Heart left ventricle (tissue), 16 donors: ENCODE measurements around the gene PRSS57. TPM values are rescaled to one million over a fixed set of nuclear protein-coding genes. Genes with fewer than 3 reads are reported as not detected.

Experiments
- ATAC-seq, 4 donors: fragments of 200-7000 bp; cut with Tn5 transposase; one replicate each; pipeline ENCODE4 v1.9.1; 2020 to 2022; ENCODE audit warnings: moderate library complexity in 4 of 4, mild to moderate bottlenecking in 3 of 4, moderate number of reproducible peaks in 1 of 4
- DNase-seq, 5 donors: peaks; one replicate each; pipeline ENCODE4 v3.0.0-alpha.2; 2020
- H3K27ac ChIP-seq, 12 donors: fragments of 200-600 bp; sonication (generic) in 4 of 12; one replicate each; pipeline versions ENCODE4 v1.5.0 to v1.8.0; 2016 to 2022; ENCODE audit warnings: mild to moderate bottlenecking in 2 of 12
- H3K27me3 ChIP-seq, 9 donors: fragments of 200-600 bp; sonication (generic) in 2 of 9; one replicate each; pipeline versions ENCODE4 v1.5.1 to v1.8.0; 2016 to 2022; ENCODE audit warnings: mild to moderate bottlenecking in 3 of 9
- H3K36me3 ChIP-seq, 9 donors: fragments of 200-600 bp; sonication (generic) in 2 of 9; one replicate each; pipeline versions ENCODE4 v1.5.0 to v1.8.0; 2018 to 2022; ENCODE audit warnings: mild to moderate bottlenecking in 2 of 9
- H3K4me1 ChIP-seq, 12 donors: fragments of 200-600 bp; sonication (generic) in 4 of 12; one replicate each; pipeline versions ENCODE4 v1.5.0 to v1.8.0; 2016 to 2022; ENCODE audit warnings: mild to moderate bottlenecking in 3 of 12
- H3K4me3 ChIP-seq, 12 donors: fragments of 200-600 bp; sonication (generic) in 4 of 12; one replicate each; pipeline versions ENCODE4 v1.5.0 to v1.8.0; 2017 to 2022; ENCODE audit warnings: mild to moderate bottlenecking in 9 of 12, moderate library complexity in 4 of 12
- H3K9me3 ChIP-seq, 12 donors: fragments of 200-600 bp; sonication (generic) in 4 of 12; one replicate each; pipeline versions ENCODE4 v1.5.0 to v1.8.0; 2016 to 2022; ENCODE audit warnings: mild to moderate bottlenecking in 1 of 12
- POLR2A ChIP-seq, 2 donors: fragments of 450-650 bp; IDR thresholded peaks; one replicate each; pipeline ENCODE4 v1.6.1; 2017; ENCODE audit warnings: antibody characterized with exemption in 2 of 2, mild to moderate bottlenecking in 2 of 2, moderate library complexity in 2 of 2
- WGBS, 4 donors: extraction: QIAGEN DNeasy Blood & Tissue Kit in 2 of 4; methylation state at CpG; one replicate each; pipeline versions ENCODE4 v1.1.5 to v1.1.7; 2013 to 2018; 5-methylcytosine and 5-hydroxymethylcytosine counted together
- intact Hi-C, 10 donors: fragments of 100-400 bp; cut with DNase I; formaldehyde crosslinking; loops; one replicate each; pipeline versions ENCODE4 v1.11.1 to v1.14.2; 2022
- polyA plus RNA-seq, 2 donors: library from polyadenylated mRNA; stranded (reverse); fragments of 200-250 nt; gene quantifications; one replicate each; pipeline ENCODE4 v1.2.3, GENCODE V29; 2013
- total RNA-seq, 9 donors: library from RNA; depleted of rRNA in 2 of 9; stranded (reverse); fragments of >200 nt in 2 of 9; fragmentation: NEBNext Ultra II Directional in 3 of 9; extraction: Animal tissue kit (Norgen Biotek cat#: 25700) in 3 of 9; gene quantifications; one replicate each; pipeline versions ENCODE4 v1.1.0 to v1.2.4, GENCODE V29; 2016 to 2023
- TF ChIP-seq, protein P1 (sequence below), 12 donors: fragments of 200-600 bp; sonication (generic) in 4 of 12; IDR thresholded peaks; one replicate each; pipeline versions ENCODE4 v1.5.0 to v1.8.0; 2018 to 2022; ENCODE audit warnings: antibody characterized with exemption in 12 of 12, mild to moderate bottlenecking in 5 of 12
- donor health status: ischemic (EF 13 %, LVEDD 7.1; RV severe dilation, severe dysfunction).
- donor health status: healthy with polysubstance abuse.
- donor health status: DM: no; HTN: yes; CAD: no.
- donor health status: DM: no; HTN: no; CAD: no.
- donor health status: ischemic (EF 25% LVEDD 6.9; RV normal size, moderate dysfunction).
- donor health status: ischemic (EF 25% LVEDD 5.7; RV mildly dilated, moderate dysfunction).
- donor health status: healthy.
- donor health status: DM: yes; HTN: yes; CAD: no.
- donor health status: ischemic (EF 35%, LVEDD 5.7; RV mildly dilated, moderate dysfunction).
- donor health status: nonischemic (EF 11% LVEDD 7.7; RV severe dilation, severe dysfunction).
- donor health status: DM: yes; HTN: yes; CAD: no.
- donor health status: PGD.
- donor health status: ischemic (EF 29% LVEDD 5.4; RV normal size, mild dysfunction).
- donor health status: nonischemic (EF 23%, LVEDD 6.1; RV moderate dilation, normal function).

Gene PRSS57
- total and polyA plus RNA-seq, 11 donors: not detected

DNA sequence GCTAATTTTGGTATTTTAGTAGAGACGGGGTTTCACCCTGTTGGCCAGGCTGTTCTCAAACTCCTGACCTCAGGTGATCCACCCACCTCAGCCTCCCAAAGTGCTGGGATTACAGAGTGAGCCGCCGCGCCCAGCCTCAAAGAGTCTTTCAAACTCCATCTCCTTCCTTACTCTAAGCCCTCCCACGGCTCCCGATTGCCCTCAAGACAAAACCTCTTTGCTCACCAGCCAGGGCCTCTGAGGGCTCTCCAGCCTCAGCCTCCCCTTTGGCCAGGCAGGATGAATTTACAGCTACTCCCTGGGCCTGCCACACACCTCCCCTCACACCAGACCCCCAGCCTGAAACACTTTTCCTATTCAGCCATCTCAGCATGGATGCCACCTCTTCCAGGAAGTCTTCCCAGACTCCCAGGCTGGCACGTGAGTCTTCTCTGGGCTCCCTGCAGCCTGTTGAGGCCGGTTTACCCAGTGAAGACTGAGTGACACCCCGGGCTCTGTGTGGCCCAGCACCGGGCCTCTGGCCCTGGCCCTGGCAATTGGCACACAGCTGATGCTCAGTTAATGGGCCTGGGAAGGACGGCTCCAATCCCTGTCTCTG lies 7.6 kb downstream of the PRSS57 start:
- TF ChIP-seq, protein P1, sequence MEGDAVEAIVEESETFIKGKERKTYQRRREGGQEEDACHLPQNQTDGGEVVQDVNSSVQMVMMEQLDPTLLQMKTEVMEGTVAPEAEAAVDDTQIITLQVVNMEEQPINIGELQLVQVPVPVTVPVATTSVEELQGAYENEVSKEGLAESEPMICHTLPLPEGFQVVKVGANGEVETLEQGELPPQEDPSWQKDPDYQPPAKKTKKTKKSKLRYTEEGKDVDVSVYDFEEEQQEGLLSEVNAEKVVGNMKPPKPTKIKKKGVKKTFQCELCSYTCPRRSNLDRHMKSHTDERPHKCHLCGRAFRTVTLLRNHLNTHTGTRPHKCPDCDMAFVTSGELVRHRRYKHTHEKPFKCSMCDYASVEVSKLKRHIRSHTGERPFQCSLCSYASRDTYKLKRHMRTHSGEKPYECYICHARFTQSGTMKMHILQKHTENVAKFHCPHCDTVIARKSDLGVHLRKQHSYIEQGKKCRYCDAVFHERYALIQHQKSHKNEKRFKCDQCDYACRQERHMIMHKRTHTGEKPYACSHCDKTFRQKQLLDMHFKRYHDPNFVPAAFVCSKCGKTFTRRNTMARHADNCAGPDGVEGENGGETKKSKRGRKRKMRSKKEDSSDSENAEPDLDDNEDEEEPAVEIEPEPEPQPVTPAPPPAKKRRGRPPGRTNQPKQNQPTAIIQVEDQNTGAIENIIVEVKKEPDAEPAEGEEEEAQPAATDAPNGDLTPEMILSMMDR (IDR thresholded peaks at IDR 0.05): no peak
- no peak for TF ChIP-seq POLR2A (IDR thresholded peaks at IDR 0.05)
- Histone ChIP-seq H3K4me3 (no peak overlapping the region), H3K27ac (no peak overlapping the region), H3K36me3 (no peaks in the 10 kb centered on the region), H3K9me3 (no peaks in the 10 kb centered on the region), H3K4me1 (no peaks in the 10 kb centered on the region), H3K27me3 (no peaks in the 10 kb centered on the region)
- WGBS, 4 donors: 87 to 92% (median 90%) methylated on average over 9 to 11 of the region's 11 CpGs
- no peak for ATAC-seq
- intact Hi-C loops: no loop called here
- no peak for DNase-seq

DNA sequence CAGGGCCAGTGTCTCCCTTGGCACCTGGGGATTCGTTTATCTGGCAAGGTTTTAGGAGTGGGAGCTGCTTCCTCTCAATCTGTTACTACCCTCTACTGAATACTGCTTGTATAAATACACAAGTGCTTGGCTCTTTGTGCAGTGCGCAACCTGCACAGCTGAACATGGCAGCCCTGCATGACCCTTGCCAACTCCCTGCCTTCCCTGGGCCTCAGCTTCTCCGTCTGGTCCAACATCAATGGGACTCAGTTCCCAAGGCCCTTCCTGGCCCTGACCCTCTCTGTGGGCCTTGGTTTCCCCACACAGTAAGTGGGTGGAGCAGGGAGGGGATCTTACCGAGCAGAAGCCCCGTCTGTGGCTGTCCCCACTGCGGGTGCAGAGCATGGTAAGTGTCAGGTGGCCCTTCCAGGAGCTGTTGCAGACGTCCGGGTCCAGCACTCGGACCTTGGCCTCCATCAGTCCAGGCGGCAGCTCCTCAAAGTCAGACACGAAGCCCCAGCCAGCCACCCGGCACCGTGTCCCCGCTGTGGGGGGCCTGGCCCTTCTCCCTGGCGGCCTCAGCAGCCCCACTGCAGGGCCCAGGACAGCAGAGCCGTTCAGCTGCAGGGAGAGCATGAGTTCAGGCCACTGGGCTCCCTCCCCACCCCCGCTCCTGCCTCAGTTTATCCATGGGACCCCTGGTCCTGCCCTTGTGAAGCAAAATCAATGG lies 8.5 kb downstream of the PRSS57 start:
- Histone ChIP-seq H3K27ac (no peak overlapping the region), H3K4me3 (no peak overlapping the region), H3K9me3 (no peaks in the 10 kb centered on the region), H3K36me3 (peaks cover 0 to 2% (median 0%) of the 10 kb centered on the region in 9 donors), H3K27me3 (no peaks in the 10 kb centered on the region), H3K4me1 (no peaks in the 10 kb centered on the region)
- DNase-seq (no peak), ATAC-seq (no peak)
- 69 to 84% (median 78%) methylated on average over 9 to 17 of the region's 17 CpGs for WGBS, 4 donors
- intact Hi-C loops: no loop called here
- TF ChIP-seq, protein P1 (IDR thresholded peaks at IDR 0.05): no peak
- no peak for TF ChIP-seq POLR2A (IDR thresholded peaks at IDR 0.05)

DNA sequence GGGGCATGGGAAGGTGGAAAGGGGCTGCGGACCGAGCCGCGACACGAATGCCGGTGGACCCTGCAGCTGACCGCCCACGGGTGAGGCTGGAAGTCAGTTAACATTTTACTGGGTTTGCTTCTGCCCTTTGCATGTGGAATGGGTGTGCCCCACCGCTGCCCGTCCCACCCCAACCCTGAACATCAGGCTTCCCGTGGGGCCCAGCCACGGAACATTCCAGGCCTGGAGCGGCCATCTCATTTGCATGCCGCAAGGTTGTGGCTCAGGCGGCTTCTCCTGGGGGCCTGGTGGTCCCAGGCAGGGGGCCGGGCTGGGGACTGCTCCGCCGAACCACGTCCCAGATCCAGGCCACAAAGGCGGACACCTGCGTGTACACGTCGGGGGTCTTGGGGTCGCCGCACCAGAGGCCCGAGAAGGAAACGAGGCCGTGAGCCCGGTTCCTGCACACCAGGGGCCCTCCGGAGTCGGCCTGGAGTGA lies 9.8 kb downstream of the PRSS57 start:
- ATAC-seq (no peak), DNase-seq (no peak)
- intact Hi-C loops: no loop called here
- Histone ChIP-seq H3K27ac (no peak overlapping the region), H3K4me3 (no peak overlapping the region), H3K36me3 (peaks cover 0 to 9% (median 3%) of the 10 kb centered on the region in 9 donors), H3K4me1 (peaks cover 0 to 8% (median 0%) of the 10 kb centered on the region in 12 donors), H3K27me3 (no peaks in the 10 kb centered on the region), H3K9me3 (no peaks in the 10 kb centered on the region)
- WGBS, 4 donors: 82 to 89% (median 84%) methylated on average over 22 to 31 of the region's 31 CpGs
- TF ChIP-seq, protein P1 (IDR thresholded peaks at IDR 0.05): no peak
- TF ChIP-seq POLR2A (IDR thresholded peaks at IDR 0.05): no peak

DNA sequence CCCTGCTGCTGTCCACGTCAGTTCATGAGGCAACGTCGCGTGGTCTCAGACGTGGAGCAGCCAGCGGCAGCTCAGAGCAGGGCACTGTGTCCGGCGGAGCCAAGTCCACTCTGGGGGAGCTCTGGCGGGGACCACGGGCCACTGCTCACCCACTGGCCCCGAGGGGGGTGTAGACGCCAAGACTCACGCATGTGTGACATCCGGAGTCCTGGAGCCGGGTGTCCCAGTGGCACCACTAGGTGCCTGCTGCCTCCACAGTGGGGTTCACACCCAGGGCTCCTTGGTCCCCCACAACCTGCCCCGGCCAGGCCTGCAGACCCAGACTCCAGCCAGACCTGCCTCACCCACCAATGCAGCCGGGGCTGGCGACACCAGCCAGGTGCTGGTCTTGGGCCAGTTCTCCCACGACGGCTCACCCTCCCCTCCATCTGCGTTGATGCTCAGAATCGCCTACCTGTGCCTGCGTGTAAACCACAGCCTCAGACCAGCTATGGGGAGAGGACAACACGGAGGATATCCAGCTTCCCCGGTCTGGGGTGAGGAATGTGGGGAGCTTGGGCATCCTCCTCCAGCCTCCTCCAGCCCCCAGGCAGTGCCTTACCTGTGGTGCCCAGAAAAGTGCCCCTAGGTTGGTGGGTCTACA lies 12.5 kb downstream of the PRSS57 start:
- WGBS, 4 donors: 79 to 82% (median 82%) methylated on average over 12 to 25 of the region's 25 CpGs
- no peak overlapping the region for H3K27ac ChIP-seq
- no peak for TF ChIP-seq POLR2A (IDR thresholded peaks at IDR 0.05)
- TF ChIP-seq, protein P1 (IDR thresholded peaks at IDR 0.05): no peak
- ATAC-seq (no peak), DNase-seq (no peak)
- peaks cover 0 to 9% (median 3%) of the 10 kb centered on the region in 9 donors for H3K36me3 ChIP-seq
- no peak overlapping the region for H3K4me3 ChIP-seq
- intact Hi-C loops: no loop called here
- H3K9me3 ChIP-seq: no peaks in the 10 kb centered on the region
- peaks cover 3 to 30% (median 14%) of the 10 kb centered on the region in 12 donors for H3K4me1 ChIP-seq
- H3K27me3 ChIP-seq: no peaks in the 10 kb centered on the region
